Activated T-helper 1 cell treated with anti-CD3 and anti-CD28 coated beads, Interleukin-12 subunit alpha, Interleukin-12 subunit beta, Interleukin-2, Interleukin-4 antibody, amounts not matched to agents 30 ng/mL and 10 ng/mL and 1 ng/mL, durations not matched to agents 14 hours and 24 hours and 36 hours (primary cell): ENCODE results near the gene SHROOM1. TPM values are rescaled to one million over a fixed set of nuclear protein-coding genes. Genes with fewer than 3 reads are reported as not detected.

Experiments
- DNase-seq: peaks from one replicate; pipeline ENCODE4 v3.0.0; 2021; ENCODE audit warnings: low spot score
- H3K27ac Mint-ChIP-seq: one replicate; pipeline ENCODE4 v1.8.0; 2021; ENCODE audit warnings: mild to moderate bottlenecking, mixed read lengths
- H3K27me3 Mint-ChIP-seq: one replicate; pipeline ENCODE4 v1.8.0; 2022; ENCODE audit warnings: mild to moderate bottlenecking, moderate library complexity, mixed read lengths; ENCODE audit not compliant: insufficient read depth
- H3K36me3 Mint-ChIP-seq: one replicate; pipeline ENCODE4 v1.8.0; 2021; ENCODE audit warnings: low read depth, mixed read lengths
- H3K4me1 Mint-ChIP-seq: one replicate; pipeline ENCODE4 v1.8.0; 2021; ENCODE audit warnings: low read depth, mixed read lengths
- H3K4me3 Mint-ChIP-seq: one replicate; pipeline ENCODE4 v1.8.0; 2021; ENCODE audit warnings: mild to moderate bottlenecking, moderate library complexity, mixed read lengths
- H3K9me3 Mint-ChIP-seq: one replicate; pipeline ENCODE4 v1.8.0; 2021; ENCODE audit warnings: mixed read lengths
- intact Hi-C: fragments of 100-400 bp; cut with micrococcal nuclease; formaldehyde crosslinking; loops from one replicate; pipeline ENCODE4 v1.15.1; 2024
- total RNA-seq: library from RNA; stranded (reverse); gene quantifications from 2 replicates; pipeline ENCODE4 v1.2.3, GENCODE V29; 2022

Gene SHROOM1
- total RNA-seq, result 6.5 and 8.3 TPM in 2 replicates

GRCh38 chr5:132830436-132831094, at the start of gene SHROOM1:
Gene SHROOM1, minus strand, starts transcription at chr5:132830647. Its CDS starts 4,507 bp downstream, at chr5:132826140.
- peaks cover 27% of the 10 kb centered on the region for H3K4me1 Mint-ChIP-seq
- H3K9me3 Mint-ChIP-seq, result no peaks in the 10 kb centered on the region
- peak; percentile 20 for DNase-seq
- peak within 1 kb of the TSS; percentile 79 for H3K27ac Mint-ChIP-seq
- peaks cover 55% of the 10 kb centered on the region for H3K27me3 Mint-ChIP-seq
- peak within 1 kb of the TSS; percentile 85 for H3K4me3 Mint-ChIP-seq
- intact Hi-C loops, result loop anchor here (1.0 kb wide), 2 partner anchors 36 to 53 kb away; partner anchors contain the start of genes GDF9 and UQCRQ
- H3K36me3 Mint-ChIP-seq, result peaks cover 4% of the 10 kb centered on the region

GRCh38 chr5:132877938-132878337, 47.5 kb upstream of the SHROOM1 start:
- intact Hi-C loops, result no loop called here
- Mint-ChIP-seq H3K9me3 (no peaks in the 10 kb centered on the region), H3K36me3 (peaks cover 26% of the 10 kb centered on the region), H3K4me1 (no peaks in the 10 kb centered on the region), H3K27me3 (no peaks in the 10 kb centered on the region), H3K27ac (no peak overlapping the region), H3K4me3 (no peak overlapping the region)
- DNase-seq, result no peak

- peaks cover 26% of the 10 kb centered on the region for H3K36me3 Mint-ChIP-seq
- intact Hi-C loops, result no loop called here
- H3K27me3 Mint-ChIP-seq, result no peaks in the 10 kb centered on the region
- H3K4me3 Mint-ChIP-seq, result no peak overlapping the region
- DNase-seq, result no peak
- no peak overlapping the region for H3K27ac Mint-ChIP-seq
- H3K9me3 Mint-ChIP-seq, result no peaks in the 10 kb centered on the region
- H3K4me1 Mint-ChIP-seq, result no peaks in the 10 kb centered on the region
Observed at GRCh38 chr5:132877466-132877865, 47.0 kb upstream of the SHROOM1 start.

GRCh38 chr5:132876020-132876759, 45.7 kb upstream of the SHROOM1 start:
- Mint-ChIP-seq H3K9me3 (no peaks in the 10 kb centered on the region), H3K27ac (no peak overlapping the region), H3K27me3 (no peaks in the 10 kb centered on the region), H3K4me1 (no peaks in the 10 kb centered on the region), H3K4me3 (no peak overlapping the region), H3K36me3 (peaks cover 29% of the 10 kb centered on the region)
- no peak for DNase-seq
- intact Hi-C loops, result no loop called here

GRCh38 chr5:132873930-132874271, 43.5 kb upstream of the SHROOM1 start:
- peaks cover 7% of the 10 kb centered on the region for H3K4me1 Mint-ChIP-seq
- no peak overlapping the region for H3K27ac Mint-ChIP-seq
- H3K27me3 Mint-ChIP-seq, result no peaks in the 10 kb centered on the region
- intact Hi-C loops, result no loop called here
- peaks cover 30% of the 10 kb centered on the region for H3K36me3 Mint-ChIP-seq
- no peaks in the 10 kb centered on the region for H3K9me3 Mint-ChIP-seq
- DNase-seq, result no peak
- no peak overlapping the region for H3K4me3 Mint-ChIP-seq

- Mint-ChIP-seq H3K4me1 (peaks cover 11% of the 10 kb centered on the region), H3K36me3 (peaks cover 33% of the 10 kb centered on the region)
- intact Hi-C loops, result no loop called here
Observed at GRCh38 chr5:132873119-132873929, 42.9 kb upstream of the SHROOM1 start, which contains the start of gene LEAP2. Gene LEAP2, plus strand, starts transcription at chr5:132873668. Its CDS starts 27 bp downstream, at chr5:132873695.

DNA sequence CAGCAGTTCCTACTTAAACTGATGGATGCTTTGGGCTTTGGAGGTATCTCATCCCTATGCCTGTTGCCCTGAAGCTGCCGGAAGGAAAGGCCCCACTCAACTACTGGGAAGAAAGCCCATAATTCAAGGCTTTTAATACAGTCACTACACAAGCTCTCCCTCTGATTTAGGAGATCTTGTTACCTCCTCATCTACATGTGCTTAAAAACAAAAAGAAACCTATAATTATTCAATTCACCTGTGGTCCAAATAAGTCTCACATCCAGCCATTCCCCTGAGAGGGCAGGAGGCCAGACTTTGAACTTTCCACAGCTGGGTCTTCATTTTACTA, 42.3 kb upstream of the SHROOM1 start:
- intact Hi-C loops, result no loop called here

More at GRCh38 chr5:132873119-132873929, 42.9 kb upstream of the SHROOM1 start, which contains the start of gene LEAP2:
- DNase-seq, result no peak
- Mint-ChIP-seq H3K27ac (no peak within 1 kb of the TSS), H3K27me3 (no peaks in the 10 kb centered on the region), H3K4me3 (no peak within 1 kb of the TSS), H3K9me3 (no peaks in the 10 kb centered on the region)

GRCh38 chr5:132871459-132872284, 41.2 kb upstream of the SHROOM1 start:
- no peak overlapping the region for H3K27ac Mint-ChIP-seq
- intact Hi-C loops, result no loop called here
- peaks cover 33% of the 10 kb centered on the region for H3K36me3 Mint-ChIP-seq
- no peak overlapping the region for H3K4me3 Mint-ChIP-seq
- peaks cover 25% of the 10 kb centered on the region for H3K4me1 Mint-ChIP-seq
- no peak for DNase-seq
- H3K9me3 Mint-ChIP-seq, result no peaks in the 10 kb centered on the region
- H3K27me3 Mint-ChIP-seq, result no peaks in the 10 kb centered on the region

More for the DNA sequence above, 42.3 kb upstream of the SHROOM1 start:
- no peak overlapping the region for H3K27ac Mint-ChIP-seq
- peaks cover 30% of the 10 kb centered on the region for H3K36me3 Mint-ChIP-seq
- no peaks in the 10 kb centered on the region for H3K9me3 Mint-ChIP-seq
- H3K4me1 Mint-ChIP-seq, result peaks cover 17% of the 10 kb centered on the region
- no peak for DNase-seq
- no peaks in the 10 kb centered on the region for H3K27me3 Mint-ChIP-seq
- no peak overlapping the region for H3K4me3 Mint-ChIP-seq

DNA sequence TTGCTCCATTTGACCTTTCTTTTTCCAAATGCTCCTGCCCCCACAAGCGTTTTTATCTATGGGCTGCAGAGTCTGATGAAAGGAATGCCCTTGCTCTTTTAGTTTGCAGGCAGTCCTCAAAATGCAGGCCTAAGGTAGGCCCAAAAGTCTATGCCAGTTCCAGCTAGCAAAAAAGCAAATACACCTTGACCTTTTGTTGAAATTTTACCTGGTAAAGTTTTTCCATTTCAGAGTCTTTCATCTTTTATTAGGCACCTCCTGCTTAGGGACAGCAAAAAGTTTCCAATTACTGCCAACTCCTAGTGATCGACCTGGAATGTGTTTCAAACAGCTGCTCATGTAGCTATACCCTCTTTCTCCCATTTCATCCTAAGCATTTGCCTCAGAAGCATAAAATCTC, 40.4 kb upstream of the SHROOM1 start:
- peaks cover 26% of the 10 kb centered on the region for H3K4me1 Mint-ChIP-seq
- H3K27ac Mint-ChIP-seq, result no peak overlapping the region
- DNase-seq, result no peak
- no peak overlapping the region for H3K4me3 Mint-ChIP-seq
- no peaks in the 10 kb centered on the region for H3K27me3 Mint-ChIP-seq
- intact Hi-C loops, result no loop called here
- H3K9me3 Mint-ChIP-seq, result no peaks in the 10 kb centered on the region
- H3K36me3 Mint-ChIP-seq, result peaks cover 35% of the 10 kb centered on the region

DNA sequence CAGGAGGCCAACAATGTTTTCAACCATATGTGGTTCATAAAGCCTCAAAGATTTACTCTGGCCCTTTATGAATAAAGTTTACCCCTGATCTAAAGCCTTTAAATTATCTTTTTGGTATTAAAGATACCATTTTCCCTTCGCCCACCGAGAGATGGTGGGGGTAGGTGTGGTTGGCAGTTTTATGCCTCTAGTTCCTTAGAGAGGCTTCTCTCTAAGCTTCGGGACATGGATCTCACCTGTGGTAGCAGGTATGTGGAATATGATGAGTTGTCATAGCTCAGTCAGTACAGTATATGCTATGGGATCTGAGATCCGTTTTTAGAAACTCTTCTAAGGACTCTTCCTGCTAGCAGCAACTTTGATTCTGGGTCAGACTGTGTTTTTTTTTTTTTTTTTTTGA, 38.3 kb upstream of the SHROOM1 start:
- DNase-seq, result no peak
- Mint-ChIP-seq H3K4me3 (peak overlapping the region; percentile 95), H3K4me1 (peaks cover 33% of the 10 kb centered on the region), H3K36me3 (peaks cover 32% of the 10 kb centered on the region), H3K27ac (no peak overlapping the region), H3K9me3 (no peaks in the 10 kb centered on the region), H3K27me3 (no peaks in the 10 kb centered on the region)
- intact Hi-C loops, result loop anchor here (5.0 kb wide), 2 partner anchors 371 to 641 kb away; partner anchors contain the start of gene P4HA2

- intact Hi-C loops, result loop anchor here (2.0 to 5.0 kb wide), 7 partner anchors 16 to 1232 kb away; partner anchors contain the start of genes P4HA2, RAPGEF6 and ZCCHC10
- Mint-ChIP-seq H3K27ac (peak overlapping the region; percentile 99), H3K4me1 (peaks cover 33% of the 10 kb centered on the region), H3K4me3 (peak overlapping the region; percentile 95), H3K27me3 (no peaks in the 10 kb centered on the region), H3K9me3 (no peaks in the 10 kb centered on the region), H3K36me3 (peaks cover 24% of the 10 kb centered on the region)
- no peak for DNase-seq
Observed at GRCh38 chr5:132867046-132867451, 36.6 kb upstream of the SHROOM1 start.
